Measurements from ENCODE around the gene PLAC1. TPM values are rescaled to one million over a fixed set of nuclear protein-coding genes. Genes with fewer than 3 reads are reported as not detected.

The PLAC1 gene
- total RNA-seq, 1 donor from 2014 or later: 14.5 TPM

GRCh38 chrX:134601240-134601765 is 57.0 kb downstream of the PLAC1 start:
- TF ChIP-seq CTCF (IDR thresholded peaks at IDR 0.05; ENCODE audit: unreplicated experiment): no peak
- H3K9me3 Mint-ChIP-seq: peaks cover 36% of the 10 kb centered on the region
- H3K27ac Mint-ChIP-seq: no peak overlapping the region
- H3K4me1 Mint-ChIP-seq: peaks cover 17% of the 10 kb centered on the region
- no peaks in the 10 kb centered on the region for H3K27me3 Mint-ChIP-seq (ENCODE audit: low read depth)
- no peak overlapping the region for H3K4me3 Mint-ChIP-seq
- no peak for DNase-seq (ENCODE audit: low spot score in 2 of 2, unreplicated experiment in 2 of 2)
- no peaks in the 10 kb centered on the region for H3K36me3 Mint-ChIP-seq

DNA sequence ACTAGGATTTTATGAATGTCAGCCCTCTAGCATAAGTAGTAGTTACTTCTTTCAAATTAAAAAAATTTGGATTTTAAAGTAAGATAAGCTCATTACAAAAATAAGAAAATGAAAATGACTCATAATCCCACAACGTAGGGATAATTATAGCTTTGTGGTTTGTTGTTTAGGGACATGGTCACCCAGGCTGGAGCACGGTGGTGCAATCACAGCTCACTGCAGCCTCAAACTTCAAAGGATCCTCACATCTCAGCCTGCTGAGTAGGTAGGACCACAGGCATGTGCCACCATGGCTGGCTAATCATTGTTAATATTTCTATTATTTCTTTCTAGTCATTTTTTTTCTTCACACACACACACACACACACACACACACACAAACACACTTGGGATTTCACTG is 57.6 kb downstream of the PLAC1 start:
- Mint-ChIP-seq H3K4me3 (no peak overlapping the region), H3K9me3 (peaks cover 40% of the 10 kb centered on the region), H3K27ac (no peak overlapping the region), H3K27me3 (ENCODE audit: low read depth) (no peaks in the 10 kb centered on the region), H3K36me3 (no peaks in the 10 kb centered on the region), H3K4me1 (peaks cover 17% of the 10 kb centered on the region)
- no peak for DNase-seq (ENCODE audit: low spot score in 2 of 2, unreplicated experiment in 2 of 2)
- no peak for TF ChIP-seq CTCF (IDR thresholded peaks at IDR 0.05; ENCODE audit: unreplicated experiment)

GRCh38 chrX:134599184-134599914 is 58.9 kb downstream of the PLAC1 start:
- no peak for TF ChIP-seq CTCF (IDR thresholded peaks at IDR 0.05; ENCODE audit: unreplicated experiment)
- Mint-ChIP-seq H3K4me1 (peaks cover 9% of the 10 kb centered on the region), H3K36me3 (no peaks in the 10 kb centered on the region), H3K27ac (peak overlapping the region; percentile 67), H3K27me3 (ENCODE audit: low read depth) (no peaks in the 10 kb centered on the region), H3K4me3 (no peak overlapping the region), H3K9me3 (peaks cover 34% of the 10 kb centered on the region)
- no peak for DNase-seq (ENCODE audit: low spot score in 2 of 2, unreplicated experiment in 2 of 2)

DNA sequence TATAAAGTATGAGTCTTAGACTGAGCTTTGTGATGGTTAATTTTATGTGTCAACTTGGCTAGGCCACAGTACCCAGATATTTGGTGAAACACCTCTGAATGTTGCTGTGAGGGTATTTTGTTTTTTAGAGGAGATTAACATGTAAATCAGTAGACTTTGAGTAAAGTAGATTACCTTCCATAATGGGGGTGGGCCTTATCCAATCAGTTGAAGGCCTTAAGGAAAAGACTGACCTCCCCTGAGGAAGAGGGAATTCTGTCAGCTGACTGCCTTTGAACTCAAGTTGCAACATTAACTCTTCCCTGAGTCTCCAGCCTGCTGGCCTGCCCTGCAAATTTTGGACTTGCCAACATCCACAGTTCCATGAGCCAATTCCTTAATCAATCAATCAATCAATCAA is 66.0 kb downstream of the PLAC1 start:
- no peak for DNase-seq (ENCODE audit: low spot score in 2 of 2, unreplicated experiment in 2 of 2)
- no peaks in the 10 kb centered on the region for H3K27me3 Mint-ChIP-seq (ENCODE audit: low read depth)
- H3K9me3 Mint-ChIP-seq: peaks cover 29% of the 10 kb centered on the region
- no peaks in the 10 kb centered on the region for H3K36me3 Mint-ChIP-seq
- peaks cover 6% of the 10 kb centered on the region for H3K4me1 Mint-ChIP-seq
- TF ChIP-seq CTCF (IDR thresholded peaks at IDR 0.05; ENCODE audit: unreplicated experiment): no peak
- no peak overlapping the region for H3K4me3 Mint-ChIP-seq
- no peak overlapping the region for H3K27ac Mint-ChIP-seq

- Mint-ChIP-seq H3K9me3 (peaks cover 23% of the 10 kb centered on the region), H3K27me3 (ENCODE audit: low read depth) (no peaks in the 10 kb centered on the region), H3K27ac (no peak overlapping the region), H3K4me3 (no peak overlapping the region), H3K4me1 (peaks cover 6% of the 10 kb centered on the region), H3K36me3 (no peaks in the 10 kb centered on the region)
- no peak for TF ChIP-seq CTCF (IDR thresholded peaks at IDR 0.05; ENCODE audit: unreplicated experiment)
- DNase-seq (ENCODE audit: low spot score in 2 of 2, unreplicated experiment in 2 of 2): no peak
These were observed 66.8 kb downstream of the PLAC1 start for GRCh38 chrX:134591502-134591901.
